ENCODE measurements around the gene FADS1.

- TF ChIP-seq EZH2 (IDR thresholded peaks at IDR 0.05; ENCODE audit: low read depth): no peak
- TF ChIP-seq CTCF (conservative IDR thresholded peaks at IDR 0.05): no peak
Measured at GRCh38 chr11:61855939-61856680, 39.3 kb upstream of the FADS1 start.

Measured in PC-9 (cell line).